MG63 (cell line): Measurements from ENCODE around the gene LSP1. TPM values are rescaled to one million over a fixed set of nuclear protein-coding genes. Genes with fewer than 3 reads are reported as not detected.
"Not testable (repeated sequence)": the region's sequence is repeated elsewhere in the genome, so short reads cannot be mapped to it uniquely, and the experiment has no call there.

Experiments used
- DNase-seq: peaks from one replicate; pipeline ENCODE4 v3.0.0-alpha.2; 2020
- H3K27me3 ChIP-seq: fragments of 250-450 bp; sonication (Bioruptor Pico); 2 replicates; pipeline ENCODE4 v1.5.1; 2020; ENCODE audit warnings: mild to moderate bottlenecking, moderate library complexity
- H3K36me3 ChIP-seq: fragments of 250-450 bp; sonication (Bioruptor Pico); 2 replicates; pipeline ENCODE4 v1.5.1; 2020; ENCODE audit warnings: mild to moderate bottlenecking, moderate library complexity
- H3K4me3 ChIP-seq: fragments of 250-450 bp; sonication (Bioruptor Pico); 2 replicates; pipeline ENCODE4 v1.5.1; 2020; ENCODE audit warnings: mild to moderate bottlenecking, moderate library complexity
- H3K9me3 ChIP-seq: fragments of 250-450 bp; sonication (Bioruptor Pico); 2 replicates; pipeline ENCODE4 v1.5.1; 2020; ENCODE audit warnings: mild to moderate bottlenecking, moderate library complexity
- total RNA-seq: library from RNA; depleted of rRNA; stranded (reverse); fragments of >200 nt; shearing (Covaris generic); gene quantifications from 2 replicates; pipeline ENCODE4 v1.2.3, GENCODE V29; 2014; ENCODE audit warnings: low replicate concordance

Gene LSP1
- total RNA-seq, 1 experiment from 2014 or later, result 66.6 TPM

DNA sequence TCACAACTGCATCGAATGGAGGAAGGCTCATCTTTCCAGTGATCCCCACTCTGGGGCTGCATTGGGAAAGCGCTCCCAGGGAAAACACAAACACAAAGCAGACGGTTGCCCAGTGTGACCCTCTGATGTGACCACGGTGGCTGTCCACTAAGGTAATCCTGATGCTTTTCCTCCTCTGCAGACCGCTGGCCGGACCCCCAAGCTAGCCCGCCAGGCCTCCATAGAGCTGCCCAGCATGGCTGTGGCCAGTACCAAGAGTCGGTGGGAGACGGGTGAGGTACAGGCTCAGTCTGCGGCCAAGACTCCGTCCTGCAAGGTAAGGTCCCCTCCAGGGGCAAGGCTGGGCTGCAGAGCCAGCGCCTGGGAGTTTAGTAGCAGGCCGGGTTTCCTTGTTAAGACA is 33.7 kb downstream of the LSP1 start:
- not testable (repeated sequence) for DNase-seq, H3K27me3 ChIP-seq, H3K4me3 ChIP-seq, H3K9me3 ChIP-seq
- peaks cover 54% of the 10 kb centered on the region for H3K36me3 ChIP-seq

DNA sequence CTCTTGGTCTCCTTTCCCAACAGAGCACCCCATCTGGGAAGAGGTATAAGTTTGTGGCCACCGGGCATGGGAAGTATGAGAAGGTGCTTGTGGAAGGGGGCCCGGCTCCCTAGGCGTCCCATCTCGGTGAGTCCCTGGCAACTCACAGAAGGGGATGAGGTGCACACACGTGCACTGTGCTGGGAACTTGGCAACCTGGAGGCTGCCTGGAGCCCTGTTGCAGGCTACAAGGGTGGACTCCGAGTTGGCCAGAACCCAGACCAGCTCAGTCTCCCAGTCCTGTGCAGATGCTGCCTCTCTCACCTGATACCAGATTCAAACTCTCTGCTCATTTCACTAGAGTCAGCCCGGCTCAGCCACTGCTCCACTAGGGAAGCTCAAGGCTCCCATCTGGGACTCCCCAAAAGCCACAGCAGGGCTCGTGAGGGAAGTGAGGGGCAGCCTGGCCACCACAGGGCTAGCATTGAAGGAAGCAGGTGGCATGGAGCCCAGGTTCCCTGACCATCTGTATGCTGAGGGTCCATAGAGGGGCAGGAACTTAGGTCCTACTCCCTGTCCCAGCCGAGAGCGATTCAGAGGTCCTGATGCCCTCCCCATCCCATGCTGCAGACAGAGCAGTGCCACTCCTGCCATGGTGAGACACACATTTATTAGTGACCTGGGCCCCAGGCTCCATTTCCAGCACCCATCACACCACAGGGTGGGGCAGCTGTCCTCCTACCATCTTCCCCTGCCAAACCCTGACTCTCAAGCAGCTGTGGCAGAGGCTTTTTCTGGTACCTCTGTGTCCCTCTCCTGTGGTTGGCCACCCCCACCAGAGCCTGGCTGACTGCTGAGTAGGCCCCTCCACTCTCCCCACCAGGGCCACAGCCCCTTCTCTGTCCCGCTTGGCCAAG is 34.8 kb downstream of the LSP1 start:
- Histone ChIP-seq H3K27me3 (no peaks in the 10 kb centered on the region), H3K4me3 (no peak overlapping the region), H3K9me3 (no peaks in the 10 kb centered on the region), H3K36me3 (peaks cover 51% of the 10 kb centered on the region)
- no peak for DNase-seq

DNA sequence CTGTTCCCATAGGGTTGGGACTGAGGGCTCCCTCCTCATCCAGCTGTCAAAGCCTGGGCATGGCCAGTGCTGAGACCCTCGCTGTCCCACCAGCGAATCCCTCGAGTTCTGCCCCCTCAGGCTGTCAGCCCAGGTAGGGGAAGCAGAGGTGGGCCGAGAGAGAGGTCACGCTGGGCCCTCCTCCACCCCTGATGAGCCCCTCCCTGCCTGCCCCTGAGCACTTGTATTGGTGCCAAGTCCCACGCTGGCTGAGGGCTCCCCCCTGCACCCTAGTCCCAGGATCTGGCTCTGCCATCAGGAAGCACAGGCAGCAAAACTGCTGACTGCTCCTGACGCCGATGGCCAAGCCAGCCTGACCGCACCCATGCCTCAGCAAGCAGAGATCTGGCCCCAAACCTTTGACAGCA is 35.5 kb downstream of the LSP1 start:
- Histone ChIP-seq H3K36me3 (peaks cover 46% of the 10 kb centered on the region), H3K9me3 (no peaks in the 10 kb centered on the region), H3K4me3 (no peak overlapping the region), H3K27me3 (no peaks in the 10 kb centered on the region)
- DNase-seq, result no peak

DNA sequence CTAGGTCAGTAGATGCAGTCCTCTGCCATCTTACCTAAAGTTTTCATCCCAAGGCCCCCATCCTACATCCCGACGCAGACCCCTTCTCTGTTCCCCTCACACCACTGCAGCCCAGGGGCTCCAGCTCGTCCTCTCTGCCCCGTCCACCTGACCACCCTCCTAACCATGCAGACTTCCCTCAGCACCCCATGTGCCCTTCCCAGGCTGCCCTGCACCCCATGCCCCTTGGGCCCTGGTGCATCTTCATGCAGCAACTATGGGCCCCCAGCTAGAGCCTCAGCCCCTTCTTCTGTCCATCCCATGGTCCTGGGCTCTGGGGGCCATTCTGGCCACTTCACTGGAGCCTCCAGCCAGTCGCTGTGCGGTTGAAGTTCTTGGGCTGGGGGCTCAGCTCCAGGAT is 35.9 kb downstream of the LSP1 start:
- Histone ChIP-seq H3K36me3 (peaks cover 44% of the 10 kb centered on the region), H3K9me3 (no peaks in the 10 kb centered on the region), H3K27me3 (no peaks in the 10 kb centered on the region), H3K4me3 (no peak overlapping the region)
- no peak for DNase-seq

DNA sequence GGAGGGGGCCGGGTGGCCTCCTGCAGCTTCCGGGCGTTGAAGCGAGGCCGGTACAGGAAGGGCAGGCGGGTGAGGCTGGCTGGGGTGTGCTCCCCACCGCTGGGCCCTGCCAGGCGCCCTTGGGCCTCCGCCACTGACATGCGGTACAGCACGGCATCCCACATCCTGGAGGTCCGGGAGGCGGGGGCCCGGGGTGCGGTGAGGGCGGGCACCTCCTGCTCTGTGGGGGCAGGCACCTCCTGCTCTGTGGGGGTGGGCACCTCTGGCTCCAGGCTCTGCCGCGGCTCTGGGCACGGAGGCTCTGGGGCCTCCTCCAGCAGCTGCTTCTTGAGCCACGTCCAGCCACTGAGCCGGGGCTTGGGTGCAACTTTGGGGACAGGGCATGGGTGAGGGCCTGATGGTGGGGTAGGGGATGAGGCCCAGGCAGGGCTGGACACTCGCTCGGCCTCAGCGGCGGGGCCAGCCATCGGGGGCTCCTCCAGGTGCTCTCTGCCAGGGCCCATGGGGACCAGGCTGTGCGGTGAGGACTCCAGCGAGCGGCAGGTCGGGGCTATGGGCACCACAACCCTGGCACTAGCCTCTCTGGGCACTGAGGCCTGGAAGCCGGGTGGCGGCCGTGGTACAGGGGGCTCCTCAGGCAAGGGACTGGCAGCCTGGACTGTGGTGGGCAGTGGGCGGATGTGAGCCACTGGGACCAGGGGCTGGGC is 36.5 kb downstream of the LSP1 start:
- H3K9me3 ChIP-seq, result no peaks in the 10 kb centered on the region
- no peak overlapping the region for H3K4me3 ChIP-seq
- no peaks in the 10 kb centered on the region for H3K27me3 ChIP-seq
- no peak for DNase-seq
- peaks cover 38% of the 10 kb centered on the region for H3K36me3 ChIP-seq

DNA sequence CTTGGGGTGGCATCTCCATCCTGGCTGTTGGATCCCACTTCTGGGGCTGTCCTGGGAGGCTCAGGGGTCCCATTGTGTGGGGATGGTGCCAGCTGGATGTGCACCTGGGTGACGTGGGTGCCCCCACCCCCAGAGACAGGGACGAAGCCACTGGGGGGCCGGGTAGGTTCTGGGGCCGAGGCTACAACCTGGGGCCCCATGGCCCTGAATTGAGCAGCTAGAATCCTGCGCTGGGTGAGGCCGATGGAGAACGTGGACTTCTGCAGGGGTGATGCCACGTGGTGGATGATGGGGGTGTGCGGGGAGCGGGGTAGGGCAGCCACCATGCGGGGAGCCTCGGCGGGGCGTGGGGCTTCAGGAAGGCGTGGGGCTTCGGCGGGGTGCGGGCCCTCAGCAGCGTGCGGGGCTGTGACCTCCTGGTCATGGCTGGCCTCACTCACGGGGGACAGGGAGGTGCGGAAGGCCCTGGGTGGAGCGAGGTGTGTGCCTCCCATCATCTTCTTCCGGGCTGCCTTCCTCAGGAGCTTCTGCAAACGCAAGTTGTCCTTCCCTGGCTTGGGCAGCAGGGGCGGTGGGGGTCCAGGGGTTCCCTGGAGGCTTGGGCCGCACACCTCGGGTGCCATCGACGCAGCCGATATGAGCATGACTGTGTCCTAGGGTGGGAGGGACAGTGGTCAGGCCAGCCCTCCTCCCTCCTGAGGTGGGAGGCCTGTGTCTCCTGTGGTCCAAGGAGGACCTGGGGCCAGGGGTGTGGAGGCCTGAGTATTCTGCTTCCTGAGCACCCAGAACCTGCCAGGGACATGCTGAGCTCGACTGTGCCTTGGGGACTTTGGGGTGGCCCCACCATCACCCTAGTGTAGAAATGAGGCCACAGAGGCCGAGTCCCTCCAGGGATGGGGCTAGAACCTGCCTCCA is 37.3 kb downstream of the LSP1 start:
- Histone ChIP-seq H3K36me3 (peaks cover 30% of the 10 kb centered on the region), H3K27me3 (no peaks in the 10 kb centered on the region), H3K9me3 (no peaks in the 10 kb centered on the region), H3K4me3 (no peak overlapping the region)
- DNase-seq, result no peak

DNA sequence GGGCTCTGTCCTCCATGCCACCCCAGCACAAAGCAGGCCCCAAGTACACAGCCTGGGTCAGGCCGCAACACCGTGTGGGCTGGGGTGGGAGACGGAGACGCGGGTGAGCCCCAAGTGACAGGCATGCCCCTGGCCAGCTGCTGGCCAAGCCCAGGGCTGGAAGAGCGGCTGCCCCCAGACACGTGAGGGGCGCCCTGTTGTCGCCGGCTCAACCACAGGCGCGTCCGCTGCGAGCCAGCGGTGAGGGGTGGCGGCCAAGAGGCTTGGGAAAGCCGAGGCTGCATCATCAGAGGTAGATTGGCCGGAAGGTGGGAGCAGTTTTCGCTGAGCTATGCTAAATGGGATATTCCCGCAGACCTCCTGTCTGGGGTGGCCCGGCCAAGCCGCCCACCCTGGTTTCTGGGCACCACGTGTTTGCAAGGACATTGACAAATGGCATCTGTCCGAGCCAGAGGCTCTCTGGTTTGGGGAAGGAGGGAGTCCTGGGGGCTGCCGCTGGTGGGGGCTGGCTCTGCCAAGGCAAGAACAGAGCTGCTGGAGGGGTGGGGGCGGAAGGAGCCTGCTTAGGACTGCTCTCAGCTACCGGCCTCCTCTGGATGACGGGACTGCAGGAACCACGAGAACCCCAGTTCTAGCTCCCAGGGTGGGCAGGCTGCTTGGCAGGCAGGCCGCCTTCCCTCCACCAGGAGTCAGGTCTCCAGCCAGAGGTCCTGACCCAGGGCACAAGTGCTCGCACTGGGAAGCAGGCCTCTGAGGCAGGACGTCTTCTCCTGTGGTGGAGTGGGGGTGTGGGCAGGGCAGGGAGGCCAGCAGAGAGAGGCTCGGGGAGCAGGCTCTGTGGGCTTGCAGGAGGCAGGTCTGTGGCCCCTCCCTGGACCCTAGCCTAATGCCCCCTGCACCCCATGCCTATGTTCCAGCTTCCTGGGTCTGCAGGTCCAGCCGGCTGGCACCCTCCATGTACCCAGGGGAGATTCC is 38.3 kb downstream of the LSP1 start:
- H3K4me3 ChIP-seq, result no peak overlapping the region
- H3K27me3 ChIP-seq, result no peaks in the 10 kb centered on the region; the same call in 1 of the 2 replicates
- no peak for DNase-seq
- H3K36me3 ChIP-seq, result peaks cover 21% of the 10 kb centered on the region
- H3K9me3 ChIP-seq, result no peaks in the 10 kb centered on the region

DNA sequence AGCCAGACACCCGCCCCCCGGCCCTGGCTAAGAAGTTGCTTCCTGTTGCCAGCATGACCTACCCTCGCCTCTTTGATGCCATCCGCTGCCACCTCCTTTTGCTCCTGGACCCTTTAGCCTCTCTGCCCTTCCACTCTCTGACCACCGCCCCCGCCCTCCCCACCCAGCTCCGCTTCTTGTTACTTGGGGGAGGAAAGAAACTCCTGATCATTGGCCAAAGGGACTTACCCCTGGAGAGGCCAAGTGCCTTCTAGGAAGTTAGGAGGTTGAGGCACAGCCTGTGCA is 38.9 kb downstream of the LSP1 start, which contains the start of gene PRR33:
Gene PRR33, minus strand, starts transcription at position 65 of the 285 bp plus-strand sequence. CDS start 1,311 bp downstream, outside the sequence.
- peaks cover 4% of the 10 kb centered on the region for H3K27me3 ChIP-seq
- no peak within 1 kb of the TSS for H3K4me3 ChIP-seq
- no peak for DNase-seq
- no peaks in the 10 kb centered on the region for H3K9me3 ChIP-seq
- H3K36me3 ChIP-seq, result peaks cover 16% of the 10 kb centered on the region

DNA sequence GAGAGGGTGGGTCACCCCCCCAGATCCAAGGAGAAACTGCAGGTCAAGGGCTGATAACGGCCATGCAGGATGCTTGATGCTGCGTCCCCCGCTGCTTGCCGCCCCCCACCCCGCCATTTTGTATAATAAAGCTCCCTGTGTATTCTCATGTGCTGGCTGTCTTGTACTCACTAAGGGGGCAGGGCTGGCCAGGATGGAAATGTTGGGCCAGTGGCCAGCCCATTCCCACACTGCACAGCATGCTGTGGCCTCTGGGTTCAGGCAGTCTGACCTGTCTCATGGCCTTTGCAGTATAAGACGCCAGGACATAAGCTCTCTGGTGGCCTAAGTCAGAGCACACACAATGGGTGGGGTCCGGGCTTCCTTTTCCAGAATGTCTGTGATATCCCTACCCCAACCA is 39.2 kb downstream of the LSP1 start:
- peaks cover 16% of the 10 kb centered on the region for H3K36me3 ChIP-seq
- peaks cover 4% of the 10 kb centered on the region for H3K27me3 ChIP-seq
- DNase-seq, result no peak
- no peaks in the 10 kb centered on the region for H3K9me3 ChIP-seq
- no peak overlapping the region for H3K4me3 ChIP-seq

DNA sequence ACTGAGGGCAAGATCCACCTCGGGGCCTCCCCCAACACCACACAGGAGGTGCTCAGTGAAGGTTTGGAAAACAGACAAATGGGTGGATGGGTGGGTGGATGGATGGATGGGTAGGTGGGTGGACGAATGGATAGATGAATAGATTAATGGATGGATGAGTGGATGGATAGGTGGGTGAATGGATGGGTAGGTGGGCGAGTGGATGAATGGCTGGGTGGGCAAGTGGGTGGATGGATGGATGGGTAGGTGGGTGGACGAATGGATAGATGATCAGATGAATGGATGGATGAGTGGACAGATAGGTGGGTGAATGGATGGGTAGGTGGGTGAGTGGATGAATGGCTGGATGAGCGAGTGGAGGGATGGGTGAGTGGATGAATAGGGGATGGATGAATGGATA is 39.7 kb downstream of the LSP1 start:
- Histone ChIP-seq H3K27me3 (peaks cover 4% of the 10 kb centered on the region), H3K9me3 (no peaks in the 10 kb centered on the region), H3K36me3 (peaks cover 11% of the 10 kb centered on the region), H3K4me3 (no peak overlapping the region)
- DNase-seq, result no peak

DNA sequence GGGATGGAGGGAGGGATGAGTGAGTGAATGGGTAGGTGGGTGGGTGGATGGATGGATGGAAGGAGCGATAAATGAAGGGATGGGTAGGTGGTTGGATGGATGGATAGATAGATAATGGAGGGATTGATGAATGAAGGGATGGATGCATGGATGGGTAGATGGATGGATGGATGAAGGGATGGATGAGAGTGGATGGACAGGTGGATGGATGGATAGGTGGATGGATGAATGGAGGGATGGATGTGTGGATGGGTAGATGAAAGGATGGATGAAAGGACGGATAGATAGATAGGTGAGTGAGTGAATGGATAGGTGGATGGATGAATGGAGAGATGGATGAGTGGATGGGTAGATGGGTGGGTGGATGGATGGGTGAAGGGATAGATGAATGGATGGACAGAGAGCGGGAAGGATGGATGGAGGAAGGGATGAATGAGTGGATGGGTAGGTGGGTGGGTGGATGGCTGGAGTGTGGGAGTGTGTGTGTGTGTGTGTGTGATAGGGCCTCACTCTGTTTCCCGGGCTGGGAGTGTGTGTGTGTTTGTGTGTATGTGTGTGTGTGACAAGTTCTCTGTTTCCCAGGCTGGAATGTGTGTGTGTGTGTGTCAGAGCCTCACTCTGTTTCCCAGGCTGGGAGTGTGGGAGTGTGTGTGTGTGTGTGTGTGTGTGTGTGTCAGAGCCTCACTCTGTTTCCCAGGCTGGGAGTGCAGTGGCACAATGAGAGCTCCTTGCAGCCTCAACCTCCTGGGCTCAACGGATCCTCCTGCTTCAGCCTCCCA is 40.9 kb downstream of the LSP1 start:
- Histone ChIP-seq H3K27me3 (peaks cover 4% of the 10 kb centered on the region), H3K9me3 (no peaks in the 10 kb centered on the region), H3K4me3 (no peak overlapping the region), H3K36me3 (peaks cover 3% of the 10 kb centered on the region)
- no peak for DNase-seq

DNA sequence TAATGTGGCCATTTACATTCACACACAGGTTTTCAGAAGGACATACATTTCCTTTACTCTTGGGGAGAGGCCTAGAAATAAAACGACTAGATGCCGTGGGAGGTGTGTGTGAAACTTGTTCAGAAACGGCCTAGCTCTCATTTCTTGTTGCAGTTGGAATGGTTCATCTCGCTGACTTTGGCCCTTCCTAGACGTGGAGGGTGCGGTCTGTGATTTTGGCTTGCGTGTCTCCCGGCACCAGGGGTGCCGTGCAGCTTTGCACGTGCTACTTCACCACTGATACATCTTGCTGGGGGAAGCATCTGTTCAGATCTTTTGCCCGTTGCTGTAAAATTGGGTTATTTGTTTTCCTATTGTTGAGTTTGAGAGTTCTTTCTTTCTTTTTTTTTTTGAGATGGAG is 41.9 kb downstream of the LSP1 start:
- Histone ChIP-seq H3K36me3 (peaks cover 3% of the 10 kb centered on the region), H3K9me3 (no peaks in the 10 kb centered on the region), H3K4me3 (no peak overlapping the region), H3K27me3 (peaks cover 4% of the 10 kb centered on the region)
- DNase-seq, result no peak

DNA sequence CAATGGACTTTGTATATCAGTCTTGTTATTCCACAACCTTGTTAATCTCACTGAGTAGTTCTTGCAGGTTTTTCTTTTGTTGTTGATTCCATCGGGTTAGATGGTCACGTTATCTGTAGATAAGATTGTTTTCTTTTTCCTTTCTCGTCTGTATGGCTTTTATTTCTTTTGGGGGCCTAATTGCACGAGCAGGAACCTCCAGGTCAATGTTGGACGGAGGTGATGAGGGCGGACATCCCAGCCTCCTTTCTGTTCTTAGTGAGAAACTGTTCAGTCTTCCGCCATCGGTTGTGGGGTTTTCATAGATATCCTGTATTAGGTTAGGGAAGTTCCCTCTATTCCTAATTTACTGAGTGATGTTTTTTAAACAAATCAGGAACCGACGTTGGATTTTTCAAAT is 43.6 kb downstream of the LSP1 start:
- H3K27me3 ChIP-seq, result peaks cover 4% of the 10 kb centered on the region
- DNase-seq, result no peak
- H3K4me3 ChIP-seq, result no peak overlapping the region
- H3K9me3 ChIP-seq, result no peaks in the 10 kb centered on the region
- H3K36me3 ChIP-seq, result no peaks in the 10 kb centered on the region

DNA sequence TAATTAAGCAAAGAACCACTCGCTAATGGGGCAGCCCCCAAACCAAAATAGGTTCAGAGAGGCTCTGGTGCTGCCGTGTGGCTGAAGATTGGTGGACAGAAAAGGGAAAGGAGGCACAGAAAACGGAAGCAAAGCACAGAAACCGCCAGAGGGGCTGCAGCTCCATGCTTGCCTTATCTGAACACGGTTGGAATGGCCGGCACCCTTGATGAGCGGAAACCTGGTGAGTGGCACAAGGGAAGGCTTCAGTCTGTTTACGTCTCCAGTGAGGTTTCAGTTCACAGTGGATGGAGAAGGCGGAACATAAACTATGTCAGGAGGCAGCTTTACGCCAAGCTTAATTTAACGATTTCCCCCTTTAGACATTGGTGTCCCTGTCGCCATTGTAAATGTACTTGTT is 44.0 kb downstream of the LSP1 start:
- no peak for DNase-seq
- Histone ChIP-seq H3K27me3 (peaks cover 4% of the 10 kb centered on the region), H3K36me3 (no peaks in the 10 kb centered on the region), H3K4me3 (no peak overlapping the region), H3K9me3 (no peaks in the 10 kb centered on the region)

DNA sequence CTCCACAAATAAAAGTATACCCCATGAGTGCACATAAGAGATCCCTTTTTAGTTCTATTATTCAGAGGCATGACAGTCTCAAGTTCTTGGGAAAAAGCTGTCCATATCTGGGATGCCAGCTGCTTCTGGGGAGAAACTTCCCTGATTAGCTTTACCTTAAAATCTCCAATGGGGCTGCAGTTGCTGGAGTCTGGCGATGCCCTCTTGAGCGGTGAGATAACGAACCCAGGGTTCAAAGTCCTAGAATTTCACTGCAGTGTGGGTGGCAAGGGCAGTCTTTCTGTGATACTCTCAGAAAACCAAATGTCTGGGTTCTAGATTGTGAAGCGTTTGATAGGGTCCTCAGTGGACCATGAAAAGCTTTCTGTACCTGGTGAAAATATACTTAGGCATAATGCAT is 46.2 kb downstream of the LSP1 start:
- no peak for DNase-seq
- no peaks in the 10 kb centered on the region for H3K9me3 ChIP-seq
- no peak overlapping the region for H3K4me3 ChIP-seq
- H3K36me3 ChIP-seq, result no peaks in the 10 kb centered on the region
- H3K27me3 ChIP-seq, result peaks cover 4% of the 10 kb centered on the region
